H1 (cell line): ENCODE results near the gene TTLL7. TPM values are rescaled to one million over a fixed set of nuclear protein-coding genes. Genes with fewer than 3 reads are reported as not detected.

ENCODE experiments used
- CTCF ChIA-PET: fragments of 300-600 bp; sonication (Branson Sonifier 250); formaldehyde crosslinking; loops from one replicate; lab custom pipeline; 2021; ENCODE audit not compliant: partially characterized antibody; lab: Charles Lee
- POLR2A ChIA-PET: fragments of 300-600 bp; sonication (Branson Sonifier 250); formaldehyde crosslinking; loops from one replicate; lab custom pipeline; 2021; ENCODE audit warnings: inconsistent platforms; ENCODE audit not compliant: partially characterized antibody; lab: Charles Lee
- DNase-seq, 2 experiments: peaks; one replicate each; pipeline versions ENCODE4 v3.0.0 to v3.0.0-alpha.2; 2010 to 2022; ENCODE audit warnings: low spot score in 2 of 2, low read depth in 1 of 2, mixed read lengths in 1 of 2
- FAIRE-seq: peaks from 2 replicates; lab custom pipeline; 2011; peaks lifted over from hg19 to GRCh38; lab: Jason Lieb, UNC
- H2AFZ ChIP-seq: 2 replicates; pipeline ENCODE4 v1.8.1; 2012; ENCODE audit warnings: low read length, inconsistent platforms
- H2AK5ac ChIP-seq: 2 replicates; pipeline ENCODE4 v1.6.1; 2013; ENCODE audit warnings: low read depth, low read length
- H2BK120ac ChIP-seq: replicated peaks from 2 replicates; pipeline ENCODE3; 2013; ENCODE audit warnings: low read depth, low read length, inconsistent platforms
- H2BK12ac ChIP-seq: 2 replicates; pipeline ENCODE4 v1.6.1; 2013; ENCODE audit warnings: low read depth, low read length
- H2BK15ac ChIP-seq: 2 replicates; pipeline ENCODE4 v1.6.1; 2013; ENCODE audit warnings: low read length
- H2BK20ac ChIP-seq: 2 replicates; pipeline ENCODE4 v1.6.1; 2013; ENCODE audit warnings: low read length
- H2BK5ac ChIP-seq: 2 replicates; pipeline ENCODE4 v1.6.1; 2013; ENCODE audit warnings: low read depth, low read length
- H3K14ac ChIP-seq: 2 replicates; pipeline ENCODE4 v1.6.1; 2013; ENCODE audit warnings: inconsistent platforms; ENCODE audit not compliant: insufficient read length
- H3K18ac ChIP-seq: 2 replicates; pipeline ENCODE4 v1.6.1; 2013; ENCODE audit warnings: low read length; ENCODE audit errors: extremely low read depth
- H3K23ac ChIP-seq: 2 replicates; pipeline ENCODE4 v1.6.1; 2013; ENCODE audit warnings: inconsistent platforms; ENCODE audit not compliant: insufficient read length
- H3K23me2 ChIP-seq: 2 replicates; pipeline ENCODE4 v1.6.1; 2013; ENCODE audit warnings: low read depth, low read length
- H3K27ac ChIP-seq: 2 replicates; pipeline ENCODE4 v1.6.1; 2011; ENCODE audit warnings: low read depth, low read length, inconsistent platforms
- H3K27me3 ChIP-seq, 4 experiments: replicated peaks in 1 of 4; 1 replicate in 1 of 4; 2 replicates in 3 of 4; pipeline versions ENCODE4 v1.6.1 to v1.8.1; 2011 to 2013; ENCODE audit warnings: low read length in 3 of 4, mild to moderate bottlenecking in 3 of 4, inconsistent platforms in 2 of 4, mixed read lengths in 2 of 4, moderate library complexity in 1 of 4; ENCODE audit not compliant: control insufficient read depth in 3 of 4, insufficient read depth in 3 of 4; ENCODE audit errors: extremely low read depth in 1 of 4
- H3K36me3 ChIP-seq, 4 experiments: 2 replicates each; pipeline versions ENCODE4 v1.6.1 to v1.8.1; 2011 to 2013; ENCODE audit warnings: mild to moderate bottlenecking in 4 of 4, low read length in 3 of 4, moderate library complexity in 2 of 4, control low read depth in 1 of 4, inconsistent platforms in 1 of 4; ENCODE audit not compliant: insufficient read depth in 4 of 4, control insufficient read depth in 2 of 4
- H3K4ac ChIP-seq: replicated peaks from 2 replicates; pipeline ENCODE3; 2013; ENCODE audit warnings: low read length, low read depth, mixed read lengths, inconsistent platforms; ENCODE audit not compliant: insufficient read length
- H3K4me1 ChIP-seq, 4 experiments: replicated peaks in 1 of 4; 1 replicate in 1 of 4; 2 replicates in 3 of 4; pipeline versions ENCODE4 v1.6.1 to v1.8.1; 2011 to 2013; ENCODE audit warnings: low read length in 3 of 4, inconsistent platforms in 2 of 4, mixed read lengths in 1 of 4; ENCODE audit not compliant: insufficient read depth in 4 of 4, control insufficient read depth in 3 of 4
- H3K4me2 ChIP-seq, 2 experiments: 2 replicates each; pipeline versions ENCODE4 v1.6.1 to v1.8.1; 2011 to 2013; ENCODE audit warnings: low read depth in 2 of 2, low read length in 2 of 2, control low read depth in 1 of 2, inconsistent platforms in 1 of 2, mild to moderate bottlenecking in 1 of 2; ENCODE audit not compliant: insufficient read depth in 1 of 2
- H3K4me3 ChIP-seq, 4 experiments: fragments of 200-600, 300-600 bp in 1 of 4; sonication (generic), shearing (Covaris generic), sonication (Bioruptor Twin) in 1 of 4; 2 replicates each; pipeline versions ENCODE4 v1.5.1 to v1.8.1; 2011 to 2016; ENCODE audit warnings: low read length in 4 of 4, low read depth in 3 of 4, control low read depth in 2 of 4, inconsistent platforms in 2 of 4, mild to moderate bottlenecking in 2 of 4, mixed read lengths in 1 of 4, moderate library complexity in 1 of 4; ENCODE audit not compliant: insufficient read depth in 2 of 4; ENCODE audit errors: extremely low read depth in 1 of 4
- H3K56ac ChIP-seq: replicated peaks from 2 replicates; pipeline ENCODE3; 2013; ENCODE audit warnings: low read depth, mild to moderate bottlenecking, mixed read lengths, low read length, inconsistent platforms; ENCODE audit not compliant: insufficient read length
- H3K79me1 ChIP-seq: 2 replicates; pipeline ENCODE4 v1.6.1; 2013; ENCODE audit warnings: low read depth, low read length, control low read depth
- H3K79me2 ChIP-seq, 2 experiments: 2 replicates each; pipeline versions ENCODE4 v1.6.1 to v1.8.1; 2012 to 2013; ENCODE audit warnings: low read length in 2 of 2, mild to moderate bottlenecking in 2 of 2, inconsistent platforms in 1 of 2; ENCODE audit not compliant: insufficient read depth in 2 of 2, control insufficient read depth in 1 of 2
- H3K9ac ChIP-seq, 4 experiments: replicated peaks in 1 of 4; 1 replicate in 1 of 4; 2 replicates in 3 of 4; pipeline versions ENCODE4 v1.6.1 to v1.8.1; 2011 to 2013; ENCODE audit warnings: low read depth in 3 of 4, low read length in 3 of 4, control low read depth in 2 of 4, mild to moderate bottlenecking in 2 of 4, moderate library complexity in 2 of 4, inconsistent platforms in 1 of 4; ENCODE audit errors: extremely low read depth in 1 of 4
- H3K9me3 ChIP-seq, 2 experiments: 2 replicates each; pipeline versions ENCODE4 v1.6.1 to v1.8.1; 2012 to 2013; ENCODE audit warnings: mild to moderate bottlenecking in 2 of 2, moderate library complexity in 2 of 2, control low read depth in 1 of 2, inconsistent platforms in 1 of 2, low read depth in 1 of 2, low read length in 1 of 2, mixed read lengths in 1 of 2; ENCODE audit not compliant: insufficient read depth in 2 of 2
- H4K20me1 ChIP-seq, 2 experiments: replicated peaks in 1 of 2; 2 replicates each; pipeline versions ENCODE3 to v1.8.1; 2011 to 2013; ENCODE audit warnings: inconsistent platforms in 2 of 2, low read length in 2 of 2, mild to moderate bottlenecking in 1 of 2; ENCODE audit not compliant: insufficient read depth in 2 of 2, control insufficient read depth in 1 of 2
- H4K5ac ChIP-seq: 2 replicates; pipeline ENCODE4 v1.6.1; 2013; ENCODE audit warnings: low read length, low read depth, mixed read lengths, inconsistent platforms; ENCODE audit not compliant: insufficient read length
- H4K8ac ChIP-seq: 2 replicates; pipeline ENCODE4 v1.8.0; 2013; ENCODE audit warnings: mild to moderate bottlenecking, moderate library complexity, low read length, inconsistent platforms; ENCODE audit not compliant: insufficient read depth; ENCODE audit errors: extremely low read depth
- H4K91ac ChIP-seq: replicated peaks from 2 replicates; pipeline ENCODE3; 2013; ENCODE audit warnings: low read length, mixed read lengths, inconsistent platforms; ENCODE audit not compliant: insufficient read length
- BRCA1 ChIP-seq: IDR thresholded peaks from 2 replicates; pipeline ENCODE4 v1.6.1; 2012; ENCODE audit warnings: low read depth, low read length, improper control_type of control experiment
- EZH2 ChIP-seq: fragments of 200-600 bp; sonication (generic); IDR thresholded peaks from 2 replicates; pipeline ENCODE4 v1.7.1; 2012; ENCODE audit warnings: low read depth, mild to moderate bottlenecking, moderate library complexity, low read length, inconsistent platforms; ENCODE audit not compliant: severe bottlenecking
- JUN ChIP-seq: IDR thresholded peaks from 2 replicates; pipeline ENCODE4 v1.6.1; 2011; ENCODE audit warnings: low read depth, mild to moderate bottlenecking, improper control_type of control experiment, low read length
- SAP30 ChIP-seq: fragments of 300-600 bp; sonication (generic); IDR thresholded peaks from 2 replicates; pipeline ENCODE4 v1.7.1; 2012; ENCODE audit warnings: low read length, moderate library complexity, mild to moderate bottlenecking, inconsistent platforms; ENCODE audit not compliant: insufficient read depth, insufficient replicate concordance
- SIN3A ChIP-seq, 2 experiments: IDR thresholded peaks in 1 of 2; conservative IDR thresholded peaks in 1 of 2; 2 replicates each; pipeline ENCODE4 v1.6.1; 2011 to 2012; ENCODE audit warnings: low read length in 2 of 2, improper control_type of control experiment in 1 of 2, low read depth in 1 of 2, mild to moderate bottlenecking in 1 of 2
- TAF7 ChIP-seq: optimal IDR thresholded peaks from 2 replicates; pipeline ENCODE3; 2011; ENCODE audit warnings: low read depth, mild to moderate bottlenecking, inconsistent platforms, low read length, moderate library complexity, borderline replicate concordance
- WGBS, 2 experiments: shearing (Covaris generic) in 1 of 2; methylation state at CpG; one replicate each; pipeline versions ENCODE4 v1.1.6 to v1.1.7; 2013 to 2015; ENCODE audit warnings: low lambda C conversion rate in 2 of 2, mixed read lengths in 2 of 2, inconsistent platforms in 1 of 2, low coverage in 1 of 2, missing lambda C conversion rate in 1 of 2; ENCODE audit not compliant: insufficient replicate concordance in 2 of 2, insufficient coverage in 1 of 2, insufficient read length in 1 of 2; ENCODE audit errors: extremely low coverage in 1 of 2, missing lambda C conversion rate in 1 of 2; 5-methylcytosine and 5-hydroxymethylcytosine counted together
- polyA plus RNA-seq, 7 experiments: library from polyadenylated mRNA; depleted of rRNA in 3 of 7; stranded (reverse) in 5 of 7; unstranded in 2 of 7; fragments of >200 nt in 5 of 7; fragments of 200-250 nt in 2 of 7; gene quantifications; 1 replicate in 5 of 7; 2 replicates in 1 of 7; 4 replicates in 1 of 7; pipeline versions ENCODE4 v1.2.1 to v1.2.3, GENCODE V29; 2011 to 2013; ENCODE audit warnings: missing spikeins in 2 of 7, mixed read lengths in 2 of 7
- total RNA-seq: library from RNA; stranded (reverse); fragmentation: NEBNext Ultra II Directional; extraction: Animal tissue kit (Norgen Biotek cat#: 25700); gene quantifications from 2 replicates; pipeline ENCODE4 v1.2.1, GENCODE V29; 2021
- TF ChIP-seq, protein P1 (sequence below), 3 experiments: IDR thresholded peaks; 1 replicate in 2 of 3; 2 replicates in 1 of 3; pipeline versions ENCODE4 v1.5.1 to v1.6.1; 2011; ENCODE audit warnings: low read length in 3 of 3, mild to moderate bottlenecking in 3 of 3, inconsistent platforms in 2 of 3, low read depth in 1 of 3, moderate library complexity in 1 of 3; ENCODE audit not compliant: insufficient read depth in 1 of 3; ENCODE audit errors: control extremely low read depth in 1 of 3

Gene TTLL7
- total and polyA plus RNA-seq, 2 of the 8 experiments (the other 6 are each of a cell fraction or from before 2014, with no cell fraction given): 1.9 to 7.9 TPM

DNA sequence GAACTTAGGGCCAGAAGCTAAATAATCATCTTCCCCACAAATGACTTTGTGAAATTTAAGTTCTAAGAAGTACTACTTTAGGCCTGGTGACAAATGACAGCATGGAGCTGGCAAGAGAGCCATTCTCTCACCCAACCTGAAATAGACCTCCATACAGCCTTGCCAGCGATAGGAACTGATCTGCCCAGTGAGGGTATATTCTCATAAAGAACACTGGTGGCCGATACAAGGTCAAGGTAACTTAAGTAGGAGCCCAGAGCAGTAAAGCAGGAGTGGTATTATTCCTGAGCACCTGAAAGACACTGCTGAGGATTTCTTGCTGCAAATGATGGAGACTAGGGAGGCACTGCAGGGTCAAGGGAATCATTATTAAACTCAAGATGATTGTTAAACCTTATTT is 2.6 kb upstream of the TTLL7 start:
- Histone ChIP-seq H3K14ac (no peak overlapping the region), H4K5ac (no peak overlapping the region), H3K23me2 (peaks cover 4% of the 10 kb centered on the region; the same call in 1 of the 2 replicates), H2BK12ac (no peak overlapping the region), H3K27me3 (peaks cover 5 to 38% (median 27%) of the 10 kb centered on the region in 4 experiments), H3K23ac (no peak overlapping the region), H2AFZ (no peak overlapping the region), H3K18ac (no peak overlapping the region), H3K4me1 (peaks cover 0 to 2% (median 0%) of the 10 kb centered on the region in 4 experiments; a peak in 2 of 7 replicates), H4K20me1 (peaks cover 0 to 2% of the 10 kb centered on the region in 2 experiments), H4K91ac (no peak overlapping the region), H3K9me3 (no peaks in the 10 kb centered on the region), H2BK5ac (no peak overlapping the region), H3K4me2 (no peak overlapping the region), H3K4ac (no peak overlapping the region), H2AK5ac (no peak overlapping the region), H3K4me3 (no peak overlapping the region), H3K9ac (no peak overlapping the region), H3K79me2 (no peaks in the 10 kb centered on the region), H3K36me3 (no peaks in the 10 kb centered on the region), H2BK20ac (no peak overlapping the region), H2BK15ac (no peak overlapping the region), H3K56ac (no peak overlapping the region), H2BK120ac (no peak overlapping the region), H4K8ac (no peak overlapping the region), H3K27ac (no peak overlapping the region), H3K79me1 (no peaks in the 10 kb centered on the region)
- TF ChIP-seq SAP30 (no peak), SIN3A (conservative IDR thresholded peaks at IDR 0.05 in 1 of 2, IDR thresholded peaks at IDR 0.05 in 1 of 2; ENCODE audit: low read depth in 1 of 2, low read length in 2 of 2) (no peak), JUN (no peak), BRCA1 (no peak), TAF7 (no peak), EZH2 (no peak)
- TF ChIP-seq, protein P1, sequence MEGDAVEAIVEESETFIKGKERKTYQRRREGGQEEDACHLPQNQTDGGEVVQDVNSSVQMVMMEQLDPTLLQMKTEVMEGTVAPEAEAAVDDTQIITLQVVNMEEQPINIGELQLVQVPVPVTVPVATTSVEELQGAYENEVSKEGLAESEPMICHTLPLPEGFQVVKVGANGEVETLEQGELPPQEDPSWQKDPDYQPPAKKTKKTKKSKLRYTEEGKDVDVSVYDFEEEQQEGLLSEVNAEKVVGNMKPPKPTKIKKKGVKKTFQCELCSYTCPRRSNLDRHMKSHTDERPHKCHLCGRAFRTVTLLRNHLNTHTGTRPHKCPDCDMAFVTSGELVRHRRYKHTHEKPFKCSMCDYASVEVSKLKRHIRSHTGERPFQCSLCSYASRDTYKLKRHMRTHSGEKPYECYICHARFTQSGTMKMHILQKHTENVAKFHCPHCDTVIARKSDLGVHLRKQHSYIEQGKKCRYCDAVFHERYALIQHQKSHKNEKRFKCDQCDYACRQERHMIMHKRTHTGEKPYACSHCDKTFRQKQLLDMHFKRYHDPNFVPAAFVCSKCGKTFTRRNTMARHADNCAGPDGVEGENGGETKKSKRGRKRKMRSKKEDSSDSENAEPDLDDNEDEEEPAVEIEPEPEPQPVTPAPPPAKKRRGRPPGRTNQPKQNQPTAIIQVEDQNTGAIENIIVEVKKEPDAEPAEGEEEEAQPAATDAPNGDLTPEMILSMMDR (IDR thresholded peaks at IDR 0.05; ENCODE audit: control extremely low read depth in 1 of 3, insufficient read depth in 1 of 3, low read depth in 1 of 3, low read length in 3 of 3): no peak
- ChIA-PET CTCF (no interaction called here), POLR2A (no interaction called here)
- FAIRE-seq: no peak
- WGBS, 2 experiments: 61% methylated on average over 2 of the region's 2 CpGs; no CpG with 5 or more reads in 1 of the 2 experiments
- DNase-seq: no peak
